RWPE1 (cell line): ENCODE measurements around the gene ACVR2B.

Experiments used
- CTCF ChIA-PET: fragments of 350-600 bp; sonication (Branson Sonifier 250); formaldehyde crosslinking; extraction: SDS; loops from one replicate; lab custom pipeline; 2021; lab: Yijun Ruan, JAX
- POLR2A ChIA-PET: fragments of 400-600 bp; formaldehyde crosslinking; extraction: SDS; loops from one replicate; lab custom pipeline; 2020; ENCODE audit warnings: antibody characterized with exemption; ENCODE audit not compliant: low non-redundant PET; lab: Yijun Ruan, JAX
- DNase-seq: peaks from one replicate; pipeline ENCODE4 v3.0.0; 2012; ENCODE audit warnings: low spot score
- H3K27ac ChIP-seq: fragments of 450-650 bp; 2 replicates; pipeline ENCODE4 v1.5.1; 2017
- TF ChIP-seq, protein P1 (sequence below): fragments of 450-650 bp; conservative IDR thresholded peaks from 2 replicates; pipeline ENCODE4 v1.5.1; 2017; ENCODE audit warnings: low read depth, mild to moderate bottlenecking

ACVR2B gene

DNA sequence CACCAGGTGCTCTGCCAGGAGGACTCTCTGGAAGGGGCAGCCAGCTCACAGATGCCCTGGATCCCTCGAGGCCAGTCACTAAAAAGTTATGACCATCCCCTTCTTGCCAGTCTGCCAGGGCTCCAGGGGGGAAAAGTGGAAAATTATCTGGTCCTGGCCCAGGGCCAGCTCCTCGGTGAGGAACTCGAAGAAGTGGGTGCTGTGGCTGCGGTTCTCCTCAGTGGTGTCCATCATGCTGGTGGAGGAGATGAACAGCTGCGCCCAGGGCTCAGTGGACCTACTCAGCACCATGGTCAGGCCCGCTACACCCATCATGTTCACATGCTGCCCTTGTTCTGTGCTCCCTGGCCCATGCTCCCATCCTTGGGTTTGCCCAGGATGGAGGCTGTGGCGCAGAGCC, 61.7 kb downstream of the ACVR2B start:
- no peak overlapping the region for H3K27ac ChIP-seq
- TF ChIP-seq, protein P1, sequence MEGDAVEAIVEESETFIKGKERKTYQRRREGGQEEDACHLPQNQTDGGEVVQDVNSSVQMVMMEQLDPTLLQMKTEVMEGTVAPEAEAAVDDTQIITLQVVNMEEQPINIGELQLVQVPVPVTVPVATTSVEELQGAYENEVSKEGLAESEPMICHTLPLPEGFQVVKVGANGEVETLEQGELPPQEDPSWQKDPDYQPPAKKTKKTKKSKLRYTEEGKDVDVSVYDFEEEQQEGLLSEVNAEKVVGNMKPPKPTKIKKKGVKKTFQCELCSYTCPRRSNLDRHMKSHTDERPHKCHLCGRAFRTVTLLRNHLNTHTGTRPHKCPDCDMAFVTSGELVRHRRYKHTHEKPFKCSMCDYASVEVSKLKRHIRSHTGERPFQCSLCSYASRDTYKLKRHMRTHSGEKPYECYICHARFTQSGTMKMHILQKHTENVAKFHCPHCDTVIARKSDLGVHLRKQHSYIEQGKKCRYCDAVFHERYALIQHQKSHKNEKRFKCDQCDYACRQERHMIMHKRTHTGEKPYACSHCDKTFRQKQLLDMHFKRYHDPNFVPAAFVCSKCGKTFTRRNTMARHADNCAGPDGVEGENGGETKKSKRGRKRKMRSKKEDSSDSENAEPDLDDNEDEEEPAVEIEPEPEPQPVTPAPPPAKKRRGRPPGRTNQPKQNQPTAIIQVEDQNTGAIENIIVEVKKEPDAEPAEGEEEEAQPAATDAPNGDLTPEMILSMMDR: no peak
- DNase-seq: no peak
- CTCF ChIA-PET: interaction anchor here (0.7 kb wide), 1 partner anchor 136 kb away, joined by 3 read pairs; no protein-coding TSS in a partner anchor
- POLR2A ChIA-PET: no interaction called here

DNA sequence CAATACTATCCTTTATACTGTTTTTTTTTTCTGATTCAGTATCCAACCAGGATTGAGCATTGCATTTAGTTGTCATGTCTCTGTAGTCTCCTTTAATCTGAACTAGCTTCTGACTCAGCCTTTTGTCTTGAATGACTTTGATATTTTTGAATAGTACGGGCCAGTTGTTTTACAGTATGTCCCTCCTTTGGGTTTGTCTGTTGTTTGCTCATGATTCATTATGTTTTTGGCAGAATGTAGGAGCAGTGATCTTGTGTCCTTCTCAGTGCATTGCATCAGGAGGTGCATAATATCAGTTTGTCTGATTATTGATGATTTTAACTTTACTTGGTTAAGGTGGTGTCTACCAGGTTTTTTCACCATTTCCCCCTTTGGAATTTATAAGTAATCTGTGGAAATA, 63.0 kb downstream of the ACVR2B start:
- TF ChIP-seq, protein P1: no peak
- CTCF ChIA-PET: no interaction called here
- no peak overlapping the region for H3K27ac ChIP-seq
- POLR2A ChIA-PET: no interaction called here
- DNase-seq: no peak

DNA sequence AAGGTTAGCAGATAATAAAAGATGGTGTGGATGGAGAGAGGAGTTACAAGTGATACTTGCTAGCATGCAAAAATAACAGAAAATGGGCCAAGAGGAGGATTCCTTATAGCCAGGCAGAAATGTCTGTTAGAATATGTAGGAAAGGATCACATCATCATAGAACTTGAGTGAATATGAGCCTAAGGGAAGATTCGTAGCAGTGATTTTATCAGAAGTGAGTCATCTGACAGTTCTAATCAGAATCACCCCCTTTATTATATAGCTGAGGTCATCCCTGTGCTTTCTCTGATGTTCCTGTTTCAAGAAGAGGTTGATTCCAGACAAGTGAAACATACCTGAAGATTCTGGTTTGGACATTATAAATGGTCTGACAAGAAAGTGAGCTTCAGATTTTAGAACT, 65.3 kb downstream of the ACVR2B start:
- TF ChIP-seq, protein P1: no peak
- no peak overlapping the region for H3K27ac ChIP-seq
- ChIA-PET POLR2A (no interaction called here), CTCF (interaction anchor here (0.6 kb wide), 1 partner anchor 617 kb away, joined by 6 read pairs; no protein-coding TSS in a partner anchor)
- DNase-seq: no peak

DNA sequence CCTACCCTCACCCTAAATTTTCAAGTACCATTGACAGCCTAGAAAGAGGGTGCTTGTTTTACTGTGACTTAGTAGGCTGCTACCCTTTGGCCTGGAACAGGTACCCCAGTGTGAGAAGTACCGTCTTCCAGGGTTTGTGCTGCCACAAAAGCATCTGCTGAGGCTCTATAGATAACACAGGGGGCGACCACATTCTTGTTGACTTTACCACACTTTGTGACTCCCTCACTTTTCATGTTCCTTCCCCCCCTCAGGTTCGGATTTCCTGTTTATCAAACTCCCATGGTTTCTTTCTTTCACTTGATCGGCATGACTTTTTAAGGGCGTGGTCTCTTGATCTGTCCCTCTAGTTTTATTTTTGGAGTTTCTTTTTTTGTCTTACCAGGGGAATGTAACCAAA, 66.0 kb downstream of the ACVR2B start:
- TF ChIP-seq, protein P1: no peak
- ChIA-PET POLR2A (no interaction called here), CTCF (interaction anchor here (0.8 kb wide), 1 partner anchor 133 kb away, joined by 3 read pairs; no protein-coding TSS in a partner anchor)
- H3K27ac ChIP-seq: no peak overlapping the region
- no peak for DNase-seq

DNA sequence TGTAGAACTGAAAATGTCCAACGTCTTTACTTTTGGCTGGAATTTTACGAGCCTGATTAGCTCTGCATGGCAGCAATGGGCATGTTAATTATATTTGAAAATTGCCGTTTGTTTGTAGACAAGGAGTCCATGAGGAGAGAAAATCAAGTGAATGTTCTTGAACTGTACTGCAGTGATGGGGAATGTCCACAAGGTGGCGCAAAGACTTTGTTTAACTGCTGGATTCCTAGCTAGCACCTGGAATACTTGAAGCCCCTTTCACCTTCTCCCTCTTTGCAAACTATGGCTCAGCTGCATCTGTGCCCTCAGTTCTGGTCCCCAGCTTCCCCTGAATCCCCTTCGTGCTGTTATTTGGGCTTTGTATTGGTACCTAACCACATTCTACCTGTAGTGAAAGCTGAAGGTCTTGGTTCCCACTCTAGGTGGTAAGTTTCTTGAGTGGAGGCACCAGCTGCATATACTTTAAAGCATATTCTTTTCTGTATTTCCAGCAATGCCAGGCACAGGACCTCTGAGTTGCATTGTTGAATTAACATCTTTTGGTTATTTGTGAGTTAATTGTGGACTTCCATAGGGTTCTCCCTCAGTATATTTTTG, 67.8 kb downstream of the ACVR2B start:
- CTCF ChIA-PET: interaction anchor here (0.6 to 1.4 kb wide), 13 partner anchors 11 to 510 kb away, joined by 3 to 9 read pairs (median 3); no protein-coding TSS in a partner anchor
- no peak overlapping the region for H3K27ac ChIP-seq
- TF ChIP-seq, protein P1: peak; percentile 89
- POLR2A ChIA-PET: no interaction called here
- peak; percentile 47 for DNase-seq

DNA sequence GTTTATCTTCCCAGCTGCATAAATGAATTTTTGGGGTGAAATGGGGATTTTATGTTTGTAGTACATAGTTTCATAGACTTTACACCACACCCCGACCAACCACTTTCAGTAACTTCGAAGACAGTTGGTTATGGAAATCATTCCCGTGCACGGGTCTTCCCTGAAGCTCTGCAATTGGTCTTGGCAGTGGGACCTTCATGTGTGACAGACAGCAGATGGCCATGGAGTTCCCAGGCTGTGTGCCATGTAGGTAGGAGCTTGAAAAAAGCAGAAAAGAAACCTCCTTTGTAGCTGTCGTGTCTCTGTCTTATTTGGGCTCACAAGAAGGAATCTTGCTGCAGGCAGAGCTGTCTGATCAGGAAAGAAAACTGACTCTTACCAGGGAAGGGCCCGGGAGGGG, 68.3 kb downstream of the ACVR2B start:
- DNase-seq: no peak
- TF ChIP-seq, protein P1: no peak
- ChIA-PET POLR2A (no interaction called here), CTCF (interaction anchor here (0.6 to 1.4 kb wide), 13 partner anchors 11 to 515 kb away, joined by 3 to 9 read pairs (median 3); no protein-coding TSS in a partner anchor)
- no peak overlapping the region for H3K27ac ChIP-seq
